ENCODE results near the gene KREMEN1. TPM values are rescaled to one million over a fixed set of nuclear protein-coding genes. Genes with fewer than 3 reads are reported as not detected.

KREMEN1 gene
- total and polyA plus RNA-seq, 10 of the 15 experiments (the other 5 are each of a cell fraction or from before 2014, with no cell fraction given) = 0.10 to 2.5 (median 0.20) TPM; not detected in 1

- Histone ChIP-seq H3K27ac (ENCODE audit: control insufficient read depth, insufficient read depth) (peak within 1 kb of the TSS; percentile 52), H3K36me3 (ENCODE audit: control insufficient read depth in 2 of 2, insufficient read depth in 2 of 2, low read length in 1 of 2) (no peaks in the 10 kb centered on the region; a peak in 1 of 4 replicates), H3K4me3 (peak within 1 kb of the TSS; percentile 65), H3K27me3 (replicated peaks in 1 of 2; ENCODE audit: control insufficient read depth in 2 of 2, insufficient read depth in 2 of 2, low read length in 1 of 2) (no peaks in the 10 kb centered on the region; a peak in 1 of 4 replicates), H3K4me2 (ENCODE audit: control insufficient read depth, insufficient read depth) (peak within 1 kb of the TSS; percentile 91), H3K9me3 (replicated peaks; ENCODE audit: control insufficient read depth, insufficient read depth, low read length) (no peaks in the 10 kb centered on the region), H4K20me1 (ENCODE audit: control insufficient read depth, insufficient read depth) (no peaks in the 10 kb centered on the region), H2AFZ (ENCODE audit: control insufficient read depth, low read depth, low read length) (peak within 1 kb of the TSS; percentile 59), H3K79me2 (ENCODE audit: control insufficient read depth, insufficient read depth, low read length) (peaks cover 52% of the 10 kb centered on the region), H3K4me1 (ENCODE audit: control insufficient read depth, insufficient read depth, low read length) (peaks cover 50% of the 10 kb centered on the region), H3K9ac (ENCODE audit: control insufficient read depth, insufficient read depth, low read length) (peak within 1 kb of the TSS; percentile 71)
- no TSS peak for BruUV-seq (replicated peaks)
- SMC1A ChIA-PET (ENCODE audit: uncharacterized antibody, unreplicated experiment) = interaction anchor here (1.2 to 16.1 kb wide), 8 partner anchors 12 to 407 kb away, joined by 3 to 165 read pairs (median 6); no protein-coding TSS in a partner anchor
- WGBS (ENCODE audit: insufficient coverage, insufficient replicate concordance, low lambda C conversion rate, missing lambda C conversion rate) = 10% methylated on average over 46 of the region's 90 CpGs
- POLR2A ChIA-PET = interaction anchor here (0.9 to 15.3 kb wide), 6 partner anchors 40 to 419 kb away, joined by 3 to 239 read pairs (median 3); no protein-coding TSS in a partner anchor
- DNase-seq (ENCODE audit: low read depth, low spot score) (no peak), ATAC-seq (0 out of 3 replicates have a peak, but pooled peaks have one; percentile 1), FAIRE-seq (no peak)
- CTCF ChIA-PET = interaction anchor here (0.6 to 6.7 kb wide), 10 partner anchors 9 to 52 kb away, joined by 3 to 78 read pairs (median 6); no protein-coding TSS in a partner anchor
- RAD21 ChIA-PET (ENCODE audit: unreplicated experiment) = interaction anchor here (0.9 to 10.8 kb wide), 9 partner anchors 12 to 170 kb away, joined by 3 to 153 read pairs (median 4); partner anchors contain the start of gene KREMEN1
- intact Hi-C loops (cut with micrococcal nuclease; ENCODE audit: unreplicated experiment) = no loop called here
- in situ Hi-C loops (cut with MboI) = no loop called here
- TF ChIP-seq, protein P1, sequence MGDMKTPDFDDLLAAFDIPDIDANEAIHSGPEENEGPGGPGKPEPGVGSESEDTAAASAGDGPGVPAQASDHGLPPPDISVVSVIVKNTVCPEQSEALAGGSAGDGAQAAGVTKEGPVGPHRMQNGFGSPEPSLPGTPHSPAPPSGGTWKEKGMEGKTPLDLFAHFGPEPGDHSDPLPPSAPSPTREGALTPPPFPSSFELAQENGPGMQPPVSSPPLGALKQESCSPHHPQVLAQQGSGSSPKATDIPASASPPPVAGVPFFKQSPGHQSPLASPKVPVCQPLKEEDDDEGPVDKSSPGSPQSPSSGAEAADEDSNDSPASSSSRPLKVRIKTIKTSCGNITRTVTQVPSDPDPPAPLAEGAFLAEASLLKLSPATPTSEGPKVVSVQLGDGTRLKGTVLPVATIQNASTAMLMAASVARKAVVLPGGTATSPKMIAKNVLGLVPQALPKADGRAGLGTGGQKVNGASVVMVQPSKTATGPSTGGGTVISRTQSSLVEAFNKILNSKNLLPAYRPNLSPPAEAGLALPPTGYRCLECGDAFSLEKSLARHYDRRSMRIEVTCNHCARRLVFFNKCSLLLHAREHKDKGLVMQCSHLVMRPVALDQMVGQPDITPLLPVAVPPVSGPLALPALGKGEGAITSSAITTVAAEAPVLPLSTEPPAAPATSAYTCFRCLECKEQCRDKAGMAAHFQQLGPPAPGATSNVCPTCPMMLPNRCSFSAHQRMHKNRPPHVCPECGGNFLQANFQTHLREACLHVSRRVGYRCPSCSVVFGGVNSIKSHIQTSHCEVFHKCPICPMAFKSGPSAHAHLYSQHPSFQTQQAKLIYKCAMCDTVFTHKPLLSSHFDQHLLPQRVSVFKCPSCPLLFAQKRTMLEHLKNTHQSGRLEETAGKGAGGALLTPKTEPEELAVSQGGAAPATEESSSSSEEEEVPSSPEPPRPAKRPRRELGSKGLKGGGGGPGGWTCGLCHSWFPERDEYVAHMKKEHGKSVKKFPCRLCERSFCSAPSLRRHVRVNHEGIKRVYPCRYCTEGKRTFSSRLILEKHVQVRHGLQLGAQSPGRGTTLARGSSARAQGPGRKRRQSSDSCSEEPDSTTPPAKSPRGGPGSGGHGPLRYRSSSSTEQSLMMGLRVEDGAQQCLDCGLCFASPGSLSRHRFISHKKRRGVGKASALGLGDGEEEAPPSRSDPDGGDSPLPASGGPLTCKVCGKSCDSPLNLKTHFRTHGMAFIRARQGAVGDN (IDR thresholded peaks at IDR 0.05) = no peak
- TF ChIP-seq ZBTB4 (CRISPR knock-in tag; IDR thresholded peaks at IDR 0.05) (no peak), NR2C1 (IDR thresholded peaks at IDR 0.05) (0 out of 2 replicates have a peak, but pooled peaks have one; percentile 10), NFIC (IDR thresholded peaks at IDR 0.05; ENCODE audit: low read depth, low read length) (no peak), RAD21 (IDR thresholded peaks at IDR 0.05; ENCODE audit: insufficient read depth, low read depth, low read length) (no peak)
- TF ChIP-seq, protein P2, sequence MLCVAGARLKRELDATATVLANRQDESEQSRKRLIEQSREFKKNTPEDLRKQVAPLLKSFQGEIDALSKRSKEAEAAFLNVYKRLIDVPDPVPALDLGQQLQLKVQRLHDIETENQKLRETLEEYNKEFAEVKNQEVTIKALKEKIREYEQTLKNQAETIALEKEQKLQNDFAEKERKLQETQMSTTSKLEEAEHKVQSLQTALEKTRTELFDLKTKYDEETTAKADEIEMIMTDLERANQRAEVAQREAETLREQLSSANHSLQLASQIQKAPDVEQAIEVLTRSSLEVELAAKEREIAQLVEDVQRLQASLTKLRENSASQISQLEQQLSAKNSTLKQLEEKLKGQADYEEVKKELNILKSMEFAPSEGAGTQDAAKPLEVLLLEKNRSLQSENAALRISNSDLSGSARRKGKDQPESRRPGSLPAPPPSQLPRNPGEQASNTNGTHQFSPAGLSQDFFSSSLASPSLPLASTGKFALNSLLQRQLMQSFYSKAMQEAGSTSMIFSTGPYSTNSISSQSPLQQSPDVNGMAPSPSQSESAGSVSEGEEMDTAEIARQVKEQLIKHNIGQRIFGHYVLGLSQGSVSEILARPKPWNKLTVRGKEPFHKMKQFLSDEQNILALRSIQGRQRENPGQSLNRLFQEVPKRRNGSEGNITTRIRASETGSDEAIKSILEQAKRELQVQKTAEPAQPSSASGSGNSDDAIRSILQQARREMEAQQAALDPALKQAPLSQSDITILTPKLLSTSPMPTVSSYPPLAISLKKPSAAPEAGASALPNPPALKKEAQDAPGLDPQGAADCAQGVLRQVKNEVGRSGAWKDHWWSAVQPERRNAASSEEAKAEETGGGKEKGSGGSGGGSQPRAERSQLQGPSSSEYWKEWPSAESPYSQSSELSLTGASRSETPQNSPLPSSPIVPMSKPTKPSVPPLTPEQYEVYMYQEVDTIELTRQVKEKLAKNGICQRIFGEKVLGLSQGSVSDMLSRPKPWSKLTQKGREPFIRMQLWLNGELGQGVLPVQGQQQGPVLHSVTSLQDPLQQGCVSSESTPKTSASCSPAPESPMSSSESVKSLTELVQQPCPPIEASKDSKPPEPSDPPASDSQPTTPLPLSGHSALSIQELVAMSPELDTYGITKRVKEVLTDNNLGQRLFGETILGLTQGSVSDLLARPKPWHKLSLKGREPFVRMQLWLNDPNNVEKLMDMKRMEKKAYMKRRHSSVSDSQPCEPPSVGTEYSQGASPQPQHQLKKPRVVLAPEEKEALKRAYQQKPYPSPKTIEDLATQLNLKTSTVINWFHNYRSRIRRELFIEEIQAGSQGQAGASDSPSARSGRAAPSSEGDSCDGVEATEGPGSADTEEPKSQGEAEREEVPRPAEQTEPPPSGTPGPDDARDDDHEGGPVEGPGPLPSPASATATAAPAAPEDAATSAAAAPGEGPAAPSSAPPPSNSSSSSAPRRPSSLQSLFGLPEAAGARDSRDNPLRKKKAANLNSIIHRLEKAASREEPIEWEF (IDR thresholded peaks at IDR 0.05; ENCODE audit: insufficient replicate concordance, low read depth, low read length) = no peak
Observed at GRCh38 chr22:29205594-29206371, 132.9 kb downstream of the KREMEN1 start, which contains the start of gene EMID1. Gene EMID1 (plus strand): TSS chr22:29205896. CDS start chr22:29206039, 143 bp downstream.
